GM12865 (cell line): ENCODE measurements around the gene ITPR2.

Source experiments
- DNase-seq: peaks from one replicate; pipeline ENCODE4 v3.0.0; 2010; ENCODE audit warnings: low read depth
- H3K4me3 ChIP-seq: 2 replicates; pipeline ENCODE4 v1.5.1; 2011; ENCODE audit warnings: mild to moderate bottlenecking, low read depth, low read length, control low read depth
- TF ChIP-seq, protein P1 (sequence below): IDR thresholded peaks from 2 replicates; pipeline ENCODE4 v1.5.1; 2011; ENCODE audit warnings: low read length, control low read depth, low read depth, inconsistent platforms; ENCODE audit not compliant: insufficient read depth; ENCODE audit errors: missing control alignments

ITPR2 gene

DNA sequence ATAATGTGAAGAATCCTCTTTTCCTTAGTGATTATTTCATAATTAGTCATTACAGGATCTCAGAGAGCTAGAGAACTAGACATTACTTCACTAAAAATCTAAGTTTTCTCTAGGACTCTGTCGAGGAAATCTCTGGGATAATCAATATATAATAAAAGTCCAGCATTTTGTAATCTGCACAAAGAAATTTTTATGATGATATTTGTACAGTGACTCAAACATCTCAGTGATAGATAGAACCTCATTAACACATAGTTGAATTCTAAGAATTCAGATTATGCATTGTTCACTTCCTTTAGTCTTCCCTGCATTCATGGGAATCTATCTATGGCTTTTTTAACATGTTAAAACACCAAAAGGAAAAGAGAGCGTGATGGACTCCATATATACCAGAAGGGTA lies 11.0 kb downstream of the ITPR2 start:
- TF ChIP-seq, protein P1, sequence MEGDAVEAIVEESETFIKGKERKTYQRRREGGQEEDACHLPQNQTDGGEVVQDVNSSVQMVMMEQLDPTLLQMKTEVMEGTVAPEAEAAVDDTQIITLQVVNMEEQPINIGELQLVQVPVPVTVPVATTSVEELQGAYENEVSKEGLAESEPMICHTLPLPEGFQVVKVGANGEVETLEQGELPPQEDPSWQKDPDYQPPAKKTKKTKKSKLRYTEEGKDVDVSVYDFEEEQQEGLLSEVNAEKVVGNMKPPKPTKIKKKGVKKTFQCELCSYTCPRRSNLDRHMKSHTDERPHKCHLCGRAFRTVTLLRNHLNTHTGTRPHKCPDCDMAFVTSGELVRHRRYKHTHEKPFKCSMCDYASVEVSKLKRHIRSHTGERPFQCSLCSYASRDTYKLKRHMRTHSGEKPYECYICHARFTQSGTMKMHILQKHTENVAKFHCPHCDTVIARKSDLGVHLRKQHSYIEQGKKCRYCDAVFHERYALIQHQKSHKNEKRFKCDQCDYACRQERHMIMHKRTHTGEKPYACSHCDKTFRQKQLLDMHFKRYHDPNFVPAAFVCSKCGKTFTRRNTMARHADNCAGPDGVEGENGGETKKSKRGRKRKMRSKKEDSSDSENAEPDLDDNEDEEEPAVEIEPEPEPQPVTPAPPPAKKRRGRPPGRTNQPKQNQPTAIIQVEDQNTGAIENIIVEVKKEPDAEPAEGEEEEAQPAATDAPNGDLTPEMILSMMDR, result no peak
- no peak for DNase-seq
- no peak overlapping the region for H3K4me3 ChIP-seq

DNA sequence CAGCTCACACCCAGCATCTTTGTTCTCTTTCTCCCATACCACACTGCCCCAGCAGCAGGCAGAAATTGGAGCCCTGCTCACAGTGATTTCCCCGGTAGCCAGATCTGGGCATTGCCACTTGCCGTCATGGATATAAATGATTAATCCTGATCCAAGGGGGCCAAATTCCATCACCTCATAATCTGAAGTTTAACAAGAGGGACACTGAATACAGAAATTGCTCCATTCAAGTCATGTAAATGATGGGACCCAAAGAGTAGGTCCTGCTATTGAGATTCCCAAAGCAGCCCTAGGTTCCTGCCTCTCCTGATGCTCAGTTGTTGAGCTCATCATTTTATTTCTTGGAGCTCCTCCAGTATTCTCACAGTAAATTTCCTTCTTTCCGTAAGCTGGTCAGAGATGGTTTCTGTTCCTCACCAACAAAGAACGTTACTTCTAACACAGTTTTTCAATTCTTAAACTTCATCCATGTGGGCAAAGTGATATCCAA lies 11.7 kb downstream of the ITPR2 start:
- DNase-seq, result no peak
- TF ChIP-seq, protein P1, result no peak
- no peak overlapping the region for H3K4me3 ChIP-seq

DNA sequence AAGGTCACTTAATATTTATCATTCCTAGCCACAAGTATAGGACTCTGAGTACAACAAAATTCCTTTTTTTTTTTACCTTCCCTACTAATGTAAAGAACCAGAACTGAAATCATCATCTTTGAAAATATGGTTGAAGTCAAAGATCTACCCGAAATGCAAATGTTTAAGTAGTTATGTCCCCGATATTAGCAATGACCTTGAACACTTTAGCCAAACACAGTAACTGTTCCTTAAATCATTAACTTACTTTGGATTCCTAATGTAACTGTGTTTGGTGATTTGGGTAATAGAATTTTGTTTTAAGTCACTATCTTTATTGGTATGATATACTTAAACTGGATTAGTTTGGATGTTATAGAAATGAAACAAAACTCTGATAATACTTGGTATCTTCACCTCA lies 14.4 kb downstream of the ITPR2 start:
- TF ChIP-seq, protein P1, result no peak
- DNase-seq, result no peak
- no peak overlapping the region for H3K4me3 ChIP-seq

DNA sequence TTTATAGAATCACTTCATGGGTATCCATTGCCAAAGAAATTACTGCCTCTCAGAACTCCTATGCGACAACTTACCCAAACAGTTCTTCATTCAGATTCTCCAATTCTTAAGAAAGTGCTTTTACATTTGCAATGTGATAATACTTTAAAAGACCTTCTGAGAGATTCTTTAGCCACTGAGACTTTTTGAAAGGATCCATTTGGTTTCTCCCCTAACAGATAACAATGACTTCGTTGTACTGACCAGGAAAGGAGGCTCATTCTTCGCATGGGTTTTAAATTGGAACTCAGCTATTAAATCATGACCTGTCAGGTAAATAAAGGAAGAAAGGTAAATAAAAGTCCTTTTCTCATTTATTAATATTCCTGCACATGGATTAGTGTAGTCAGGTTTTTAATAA lies 14.8 kb downstream of the ITPR2 start:
- H3K4me3 ChIP-seq, result no peak overlapping the region
- TF ChIP-seq, protein P1, result no peak
- no peak for DNase-seq

DNA sequence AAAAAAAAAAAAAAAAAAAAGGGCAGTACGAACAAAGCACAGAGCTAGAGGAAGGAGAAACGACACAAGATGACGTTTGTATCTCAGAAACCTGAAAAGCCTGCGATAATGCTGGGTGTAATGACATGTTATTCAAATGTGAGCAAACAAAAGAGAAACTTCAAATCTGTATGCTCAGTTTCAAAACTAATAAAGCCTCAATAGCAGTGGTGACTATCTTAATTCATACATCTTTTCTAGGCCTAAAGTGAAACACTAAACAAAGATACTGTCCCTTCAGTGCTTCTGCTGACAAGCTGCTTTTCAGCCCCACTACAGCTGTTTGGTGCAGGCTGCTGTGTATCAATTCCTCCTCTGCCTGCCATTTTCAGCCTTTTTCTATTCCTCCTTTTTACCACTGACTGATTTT lies 15.8 kb downstream of the ITPR2 start:
- TF ChIP-seq, protein P1, result no peak
- H3K4me3 ChIP-seq, result no peak overlapping the region
- peak; percentile 46 for DNase-seq

DNA sequence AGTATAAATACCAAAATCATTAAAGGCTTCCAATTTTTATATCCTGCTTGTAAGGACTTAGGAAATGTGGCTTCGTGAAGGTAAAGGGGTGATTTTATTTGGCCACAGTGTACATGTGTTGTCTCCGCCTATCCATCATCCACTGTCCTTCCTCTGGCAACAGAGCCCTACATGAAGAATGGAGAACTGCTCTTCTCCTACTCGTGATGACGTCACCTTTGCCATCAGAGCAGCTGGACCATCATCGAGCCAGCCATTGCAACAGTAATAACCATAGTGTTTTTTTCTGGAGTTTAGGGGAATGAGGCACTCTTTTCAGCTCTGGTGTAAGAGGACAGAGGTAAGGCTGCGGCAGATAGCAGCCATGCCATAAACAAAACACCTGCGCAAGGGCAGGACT lies 19.2 kb downstream of the ITPR2 start:
- no peak for DNase-seq
- TF ChIP-seq, protein P1, result no peak
- H3K4me3 ChIP-seq, result no peak overlapping the region

DNA sequence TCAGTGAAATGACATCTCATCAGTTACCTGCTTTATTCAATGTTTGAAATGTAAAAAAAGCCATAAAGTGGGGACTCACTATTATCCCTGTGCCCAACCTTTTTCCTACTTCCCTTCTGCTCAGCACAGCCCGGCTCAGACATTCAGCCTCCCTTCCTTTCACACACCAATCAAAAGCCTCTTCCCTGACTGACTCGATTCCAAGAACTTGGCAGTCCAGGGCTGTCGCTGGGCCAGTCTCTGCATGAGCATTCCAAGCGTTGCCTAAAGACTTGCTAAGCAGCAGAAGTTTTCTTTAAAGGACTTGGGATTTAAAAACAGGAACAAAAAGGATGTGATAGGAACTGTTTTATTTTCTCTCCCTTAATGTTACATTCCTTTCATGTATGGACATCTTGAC lies 22.7 kb downstream of the ITPR2 start:
- TF ChIP-seq, protein P1, result no peak
- DNase-seq, result no peak
- no peak overlapping the region for H3K4me3 ChIP-seq
